Motor neuron (in vitro differentiated cells): Measurements from ENCODE around the gene PGP. TPM values are rescaled to one million over a fixed set of nuclear protein-coding genes. Genes with fewer than 3 reads are reported as not detected.
"Not testable (repeated sequence)": the region's sequence is repeated elsewhere in the genome, so short reads cannot be mapped to it uniquely, and the experiment has no call there.

Experiments used
- ATAC-seq, 8 experiments: fragments of 200-7000 bp; cut with Tn5 transposase; replicated peaks in 6 of 8; 2 replicates each; pipeline ENCODE4 v1.8.0; 2021; ENCODE audit warnings: mild to moderate bottlenecking in 8 of 8, moderate library complexity in 8 of 8
- H3K27ac ChIP-seq, 2 donors: fragments of 250-450 bp; sonication (Bioruptor Pico); 2 replicates each; pipeline ENCODE4 v1.9.0; 2021; ENCODE audit warnings: antibody characterized with exemption in 2 of 2, mild to moderate bottlenecking in 2 of 2, moderate library complexity in 1 of 2
- H3K4me1 ChIP-seq, 2 donors: fragments of 250-450 bp; sonication (Bioruptor Pico); replicated peaks in 1 of 2; 2 replicates each; pipeline ENCODE4 v1.6.1; 2021; ENCODE audit warnings: antibody characterized with exemption in 2 of 2, mild to moderate bottlenecking in 2 of 2, moderate library complexity in 1 of 2
- H3K4me3 ChIP-seq, 5 donors: fragments of 250-450 bp; sonication (Bioruptor Pico); 2 replicates each; pipeline ENCODE4 v1.9.0; 2021; ENCODE audit warnings: antibody characterized with exemption in 5 of 5, mild to moderate bottlenecking in 5 of 5, moderate library complexity in 4 of 5
- WGBS, 10 experiments: fragments of 450-650 bp; shearing (Covaris generic); methylation state at CpG; one replicate each; pipeline ENCODE4 v1.0.0; 2022; 5-methylcytosine and 5-hydroxymethylcytosine counted together
- in situ Hi-C, 9 experiments: fragments of 400-800 bp; cut with MboI; loops; one replicate each; pipeline ENCODE4 v1.15.0; 2021; ENCODE audit warnings: low sequenced_read_pairs in 9 of 9, low pct_unique_long_range_greater_than_20kb in 2 of 9; ENCODE audit not compliant: unreplicated experiment in 9 of 9
- total RNA-seq, 8 experiments: library from RNA; unstranded; fragments of 300-600 nt; gene quantifications; 2 replicates each; pipeline versions ENCODE4 v1.2.3 to v1.2.4, GENCODE V29; 2022

The PGP gene
- total RNA-seq, 8 experiments from 2014 or later = 6.5 to 14.9 (median 9.9) TPM

DNA sequence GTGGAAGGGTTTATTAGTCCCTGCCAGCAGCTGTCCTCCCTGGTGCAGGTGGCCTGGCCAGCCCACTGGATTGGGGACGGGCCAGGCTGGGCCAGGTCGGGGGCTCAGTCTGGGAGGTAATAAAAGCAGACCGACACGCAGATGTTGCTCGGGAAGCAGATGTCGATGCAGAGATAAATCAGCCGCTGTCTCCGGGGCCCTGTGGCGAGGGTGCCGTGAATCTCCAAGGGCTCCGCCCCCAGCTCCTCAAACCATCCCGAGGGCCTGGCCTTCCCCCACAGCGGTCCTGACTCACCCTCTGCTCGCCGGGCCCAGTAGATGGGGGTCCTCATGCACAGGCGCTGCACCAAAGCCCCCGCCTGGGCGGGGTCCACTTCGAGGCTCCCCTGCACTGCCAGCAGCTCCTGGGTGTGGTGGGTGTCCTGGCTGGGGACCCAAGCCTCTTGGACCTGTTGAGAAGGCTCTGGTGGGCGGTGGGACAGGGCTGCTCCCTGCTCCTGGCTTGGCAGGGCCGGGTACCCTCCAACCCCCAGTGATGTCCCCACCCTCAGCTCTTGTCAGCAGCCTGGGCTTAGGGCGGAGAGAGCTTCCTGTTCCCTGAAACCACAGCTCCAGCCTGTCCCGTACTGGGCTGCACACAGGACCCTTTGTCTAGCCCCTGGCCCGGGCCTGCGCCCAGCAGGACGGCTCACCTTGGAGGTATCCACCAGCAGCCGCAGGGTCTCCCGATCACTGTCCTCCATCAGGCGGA is 5.2 kb downstream of the PGP start:
- H3K4me1 ChIP-seq = peaks cover 22 to 23% of the 10 kb centered on the region in 2 donors
- WGBS, 10 experiments = 40 to 81% (median 77%) methylated on average over 1 to 5 of the region's 29 CpGs; no CpG with 5 or more reads in 4 of the 10 experiments
- H3K27ac ChIP-seq = no peak overlapping the region
- in situ Hi-C loops = no loop called here
- peak in 2 of 8 experiments; percentile 8 to 12 for ATAC-seq
- H3K4me3 ChIP-seq = no peak overlapping the region

DNA sequence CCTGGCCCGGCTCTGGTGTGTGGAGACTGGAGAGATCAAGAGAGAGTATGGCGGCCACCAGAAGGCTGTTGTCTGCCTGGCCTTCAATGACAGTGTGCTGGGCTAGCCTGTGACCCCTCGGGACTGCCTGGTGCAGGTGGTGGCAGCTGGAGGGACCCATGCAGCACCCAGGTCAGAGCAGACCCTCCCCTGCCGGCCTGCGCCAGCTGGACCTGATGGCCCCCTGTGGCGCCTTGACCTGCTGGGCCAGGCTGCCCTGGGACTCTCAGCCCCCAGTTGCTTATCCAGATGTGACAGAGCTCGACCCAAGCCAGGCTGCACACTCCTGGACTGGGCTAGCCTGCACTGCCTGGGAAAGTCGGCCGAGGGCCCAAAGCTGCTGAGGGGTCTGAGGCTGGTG is 5.9 kb downstream of the PGP start:
- 100% methylated on average over 1 of the region's 9 CpGs; no CpG with 5 or more reads in 9 of the 10 experiments for WGBS, 10 experiments
- no peak overlapping the region for H3K4me3 ChIP-seq
- in situ Hi-C loops = no loop called here

DNA sequence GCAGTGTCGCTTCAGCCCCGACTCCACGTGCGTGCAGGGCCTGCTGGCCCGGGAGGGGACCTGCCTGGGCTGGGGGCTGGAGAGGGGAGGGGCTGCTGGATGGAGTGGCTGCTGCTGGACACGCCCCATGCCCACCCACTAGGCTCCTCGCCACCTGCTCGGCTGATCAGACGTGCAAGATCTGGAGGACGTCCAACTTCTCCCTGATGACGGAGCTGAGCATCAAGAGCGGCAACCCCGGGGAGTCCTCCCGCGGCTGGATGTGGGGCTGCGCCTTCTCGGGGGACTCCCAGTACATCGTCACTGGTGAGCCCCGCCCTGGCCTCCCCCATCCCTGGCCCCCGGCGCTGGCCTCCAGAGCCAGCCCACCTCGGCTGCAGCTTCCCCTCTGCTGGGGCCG is 6.3 kb downstream of the PGP start:
- in situ Hi-C loops = no loop called here
- no peak overlapping the region for H3K4me3 ChIP-seq
- H3K27ac ChIP-seq = no peak overlapping the region
- H3K4me1 ChIP-seq = peaks cover 17 to 18% of the 10 kb centered on the region in 2 donors
- no peak for ATAC-seq
- WGBS, 10 experiments = no CpG with 5 or more reads among the region's 23 CpGs

More for the DNA sequence above, 5.9 kb downstream of the PGP start:
- ATAC-seq = no peak
- peaks cover 22% of the 10 kb centered on the region in 2 donors for H3K4me1 ChIP-seq
- no peak overlapping the region for H3K27ac ChIP-seq

DNA sequence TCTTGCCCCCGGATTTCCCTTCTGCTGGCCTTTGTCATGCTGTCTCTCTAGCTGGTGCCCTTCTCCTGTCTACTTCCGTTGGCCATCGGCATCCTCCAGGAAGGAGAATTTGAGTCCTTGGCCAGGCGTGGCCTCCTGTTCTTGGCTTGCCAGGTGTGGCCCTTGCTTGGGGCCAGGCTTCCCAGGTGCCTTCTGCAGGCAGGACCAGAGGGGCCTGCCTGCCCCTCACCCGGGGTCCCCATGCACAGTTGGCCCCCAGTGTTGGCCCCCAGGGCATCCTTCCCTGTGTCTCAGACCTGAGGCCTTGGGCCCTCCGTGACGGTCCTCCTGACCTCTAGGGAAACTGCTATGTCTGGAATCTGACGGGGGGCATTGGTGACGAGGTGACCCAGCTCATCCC is 6.8 kb downstream of the PGP start:
- ATAC-seq = no peak
- Histone ChIP-seq H3K27ac (no peak overlapping the region), H3K4me3 (no peak overlapping the region), H3K4me1 (peaks cover 13 to 14% of the 10 kb centered on the region in 2 donors)
- WGBS, 10 experiments = 80 to 100% (median 96%) methylated on average over 1 to 4 of the region's 9 CpGs; no CpG with 5 or more reads in 3 of the 10 experiments
- in situ Hi-C loops = no loop called here

DNA sequence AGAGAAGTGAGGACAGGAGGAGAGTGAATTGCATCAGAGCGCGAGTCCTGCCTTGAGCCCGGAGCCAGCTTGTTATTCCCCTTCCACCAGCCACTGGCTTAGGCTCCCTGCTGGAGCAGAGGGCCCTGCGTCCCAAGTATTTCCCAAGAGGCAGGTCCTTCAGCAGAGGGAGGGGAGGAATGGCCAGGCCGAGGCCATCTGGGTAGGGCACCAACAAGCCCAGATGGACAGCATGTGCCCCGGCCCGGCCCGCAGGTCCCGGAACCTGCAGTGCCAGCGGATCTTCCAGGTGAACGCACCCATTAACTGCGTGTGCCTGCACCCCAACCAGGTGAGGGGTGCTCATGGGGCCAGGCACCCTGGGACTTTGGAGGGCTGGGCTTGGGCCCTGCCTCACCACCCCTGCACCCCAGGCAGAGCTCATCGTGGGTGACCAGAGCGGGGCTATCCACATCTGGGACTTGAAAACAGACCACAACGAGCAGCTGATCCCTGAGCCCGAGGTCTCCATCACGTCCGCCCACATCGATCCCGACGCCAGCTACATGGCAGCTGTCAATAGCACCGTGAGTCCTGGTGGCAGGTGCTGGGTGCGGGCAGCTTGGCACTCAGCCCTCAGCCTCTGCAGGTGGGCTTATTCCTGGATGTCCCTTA is 7.7 kb downstream of the PGP start:
- Histone ChIP-seq H3K4me1 (peaks cover 9% of the 10 kb centered on the region in 2 donors), H3K27ac (no peak overlapping the region), H3K4me3 (peak overlapping the region in 2 of 5 donors; percentile 75 to 97)
- in situ Hi-C loops = no loop called here
- no peak for ATAC-seq
- 0 to 100% (median 92%) methylated on average over 1 to 5 of the region's 23 CpGs; no CpG with 5 or more reads in 7 of the 10 experiments for WGBS, 10 experiments

DNA sequence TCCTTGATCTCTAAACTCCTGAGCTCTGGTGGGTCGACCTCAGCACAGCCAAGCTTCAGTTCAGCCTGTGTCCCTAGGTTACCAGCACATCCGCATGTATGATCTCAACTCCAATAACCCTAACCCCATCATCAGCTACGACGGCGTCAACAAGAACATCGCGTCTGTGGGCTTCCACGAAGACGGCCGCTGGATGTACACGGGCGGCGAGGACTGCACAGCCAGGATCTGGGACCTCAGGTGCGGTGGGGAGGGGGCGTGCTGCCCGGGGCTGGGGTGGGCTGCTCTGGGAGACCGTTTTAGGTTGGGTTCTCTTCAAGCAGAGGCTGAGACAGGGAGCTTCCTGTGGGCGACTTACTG is 8.2 kb downstream of the PGP start:
- no peak for ATAC-seq
- Histone ChIP-seq H3K27ac (peak overlapping the region; percentile 99 to 100), H3K4me3 (peak overlapping the region; percentile 75 to 99 (median 97)), H3K4me1 (peaks cover 9% of the 10 kb centered on the region in 2 donors)
- in situ Hi-C loops = no loop called here
- WGBS, 10 experiments = 76 to 79% methylated on average over 5 to 7 of the region's 18 CpGs; no CpG with 5 or more reads in 8 of the 10 experiments

DNA sequence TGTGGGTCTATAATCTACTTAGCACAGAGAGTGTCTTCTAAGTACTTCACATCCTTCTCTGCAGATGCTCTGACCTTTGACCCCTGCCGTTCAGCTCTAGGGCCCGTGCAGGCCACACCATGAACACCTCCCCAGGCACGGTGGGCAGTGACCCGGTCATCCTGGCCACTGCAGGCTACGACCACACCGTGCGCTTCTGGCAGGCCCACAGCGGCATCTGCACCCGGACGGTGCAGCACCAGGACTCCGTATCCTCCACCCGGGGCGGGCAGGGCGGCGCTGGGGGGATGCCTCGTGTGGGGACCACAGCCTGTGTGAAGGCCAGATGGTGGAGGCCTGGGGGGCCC is 8.7 kb downstream of the PGP start:
- Histone ChIP-seq H3K27ac (peak overlapping the region; percentile 99 to 100), H3K4me3 (peak overlapping the region; percentile 75 to 99 (median 97)), H3K4me1 (peaks cover 9% of the 10 kb centered on the region in 2 donors)
- peak; percentile 28 to 46 (median 38) for ATAC-seq
- in situ Hi-C loops = no loop called here
- WGBS, 10 experiments = no CpG with 5 or more reads among the region's 16 CpGs

DNA sequence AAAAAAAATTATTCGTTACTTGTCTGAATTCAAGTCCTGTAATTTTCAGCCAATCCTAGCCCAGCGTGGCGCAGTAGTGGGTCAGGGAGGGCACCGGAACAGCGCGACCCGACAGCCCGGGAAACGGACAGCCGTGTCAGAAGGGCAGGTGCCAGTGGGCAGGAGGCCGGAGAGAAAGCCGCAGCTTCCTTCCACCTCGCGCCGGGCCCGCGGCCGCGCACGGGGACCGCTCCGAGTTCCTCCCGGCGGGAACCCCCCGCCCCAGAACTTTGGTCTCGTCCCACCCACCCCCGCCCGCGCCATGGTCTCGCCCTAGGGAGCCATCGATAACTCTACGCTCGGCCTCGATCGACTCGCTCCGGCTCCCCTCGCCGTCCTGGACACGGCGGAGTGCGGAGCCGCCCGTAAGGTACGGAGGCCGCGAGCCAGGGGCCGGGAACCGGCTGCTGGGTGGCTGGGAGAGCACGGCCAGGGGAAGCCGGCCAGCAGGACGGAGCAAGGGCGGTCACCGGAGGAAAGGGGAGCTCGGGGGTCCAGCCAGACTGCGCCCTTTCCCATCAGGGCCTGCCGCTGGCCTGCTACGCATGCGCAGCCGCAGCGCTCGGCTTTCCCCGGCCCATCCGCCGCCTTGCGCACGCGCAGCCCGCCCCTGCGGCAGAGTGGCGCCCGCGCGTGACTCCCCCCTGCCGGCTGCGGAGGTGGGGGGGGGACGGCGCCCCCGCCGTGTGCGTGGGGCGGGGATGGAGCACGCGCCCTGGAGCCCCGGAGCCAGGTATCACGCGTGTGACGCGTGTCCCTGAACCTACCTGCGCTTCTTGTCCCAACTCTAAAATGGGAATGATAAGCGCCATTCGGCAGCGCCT is 9.3 kb downstream of the PGP start, which contains the start of gene MLST8:
MLST8 (plus strand) TSS at position 351 of the 863 bp plus-strand sequence. CDS start 632 bp downstream, outside the sequence.
- H3K4me3 ChIP-seq = peak within 1 kb of the TSS; percentile 75 to 99 (median 97)
- H3K27ac ChIP-seq = peak within 1 kb of the TSS; percentile 99 to 100
- peak; percentile 72 to 84 (median 74) for ATAC-seq
- 0 to 17% (median 1%) methylated on average over 1 to 16 of the region's 93 CpGs; no CpG with 5 or more reads in 4 of the 10 experiments for WGBS, 10 experiments
- in situ Hi-C loops = no loop called here
- H3K4me1 ChIP-seq = peaks cover 9% of the 10 kb centered on the region in 2 donors

DNA sequence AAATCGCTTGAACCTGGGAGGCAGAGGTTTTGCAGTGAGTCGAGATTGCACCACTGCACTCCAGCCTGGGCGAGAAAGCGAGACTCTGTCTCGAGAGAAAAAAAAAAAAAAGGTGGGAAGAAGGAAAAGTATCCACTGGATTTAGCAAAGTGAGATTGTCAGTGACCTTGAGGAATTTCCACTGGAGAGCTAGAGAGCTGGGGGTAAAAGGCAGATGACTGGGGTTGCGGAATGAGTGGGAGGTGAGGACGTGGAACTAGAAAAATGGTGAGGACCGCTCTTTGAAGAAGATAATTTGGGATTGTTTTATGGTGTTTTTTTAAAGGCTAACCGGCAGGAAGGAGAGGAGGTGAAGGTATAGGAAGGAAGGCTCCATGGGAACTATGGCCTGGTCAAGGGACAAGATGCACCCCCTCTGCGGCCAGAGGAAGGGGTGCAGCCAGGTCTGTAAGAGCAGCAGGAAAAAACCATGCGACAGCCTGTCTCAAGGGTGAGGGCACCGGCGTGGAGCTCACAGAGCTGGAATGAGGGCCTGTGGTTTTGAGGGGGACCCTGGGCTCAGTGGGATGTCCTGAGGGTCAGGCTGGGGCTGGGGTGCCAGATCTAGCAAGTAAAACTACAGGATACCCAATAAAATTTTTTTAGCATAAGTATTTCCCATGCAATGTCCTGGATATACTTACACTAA is 10.1 kb downstream of the PGP start:
- Histone ChIP-seq H3K4me1 (peaks cover 9% of the 10 kb centered on the region in 2 donors), H3K4me3 (peak overlapping the region; percentile 75 to 99 (median 97)), H3K27ac (peak overlapping the region in 1 of 2 donors; percentile 99)
- ATAC-seq = peak in 4 of 8 experiments; percentile 0 to 3 (median 1)
- WGBS, 10 experiments = 55 to 90% (median 82%) methylated on average over 2 to 13 of the region's 13 CpGs
- in situ Hi-C loops = no loop called here

DNA sequence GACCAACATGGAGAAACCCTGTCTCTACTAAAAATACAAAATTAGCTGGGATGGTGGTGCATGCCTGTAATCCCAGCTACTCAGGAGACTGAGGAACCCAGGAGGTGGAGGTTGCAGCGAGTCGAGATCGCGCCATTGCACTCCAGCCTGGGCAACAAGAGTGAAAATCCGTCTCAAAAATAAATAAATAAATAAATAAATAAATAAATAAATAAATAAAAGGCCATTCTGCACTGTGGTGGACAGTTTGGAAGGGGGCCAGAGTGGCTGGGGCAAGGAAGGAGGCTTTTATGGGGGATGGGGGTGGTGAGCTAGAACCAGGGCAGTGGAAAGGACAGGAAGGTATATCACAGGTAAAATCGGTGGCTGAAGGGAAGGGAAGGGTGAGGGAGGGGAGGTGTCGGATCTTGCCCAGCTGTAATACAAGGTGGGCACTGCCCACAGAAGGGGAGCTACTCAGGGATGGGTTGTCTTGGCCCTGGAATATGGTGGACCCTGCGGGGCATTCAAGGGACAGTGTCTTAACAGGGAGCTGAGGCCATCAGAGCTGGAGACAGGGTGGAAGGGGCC is 11.4 kb downstream of the PGP start:
- in situ Hi-C loops, H3K4me1 ChIP-seq, ATAC-seq, H3K27ac ChIP-seq, H3K4me3 ChIP-seq: not testable (repeated sequence)
- WGBS, 10 experiments = 83 to 100% (median 98%) methylated on average over 1 to 5 of the region's 8 CpGs; no CpG with 5 or more reads in 4 of the 10 experiments

DNA sequence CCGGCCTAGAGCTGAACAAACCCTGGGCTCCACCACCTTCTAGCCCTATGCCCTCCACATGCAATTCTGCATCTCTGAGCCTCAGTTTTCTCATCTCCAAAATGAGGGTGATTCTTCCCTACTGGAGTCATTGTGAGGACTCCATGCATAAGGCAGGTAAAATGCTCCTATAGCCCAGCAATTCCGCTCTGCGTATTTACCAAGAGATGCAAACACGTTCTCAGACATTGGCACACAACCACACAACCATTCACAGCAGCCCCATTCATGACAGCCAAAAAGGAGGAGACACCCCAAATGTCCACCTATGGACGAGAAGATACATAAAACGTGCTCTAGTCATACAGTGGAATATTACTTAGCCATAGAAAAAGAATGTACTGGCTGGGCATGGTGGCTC is 14.3 kb downstream of the PGP start:
- Histone ChIP-seq H3K4me3 (no peak overlapping the region), H3K27ac (no peak overlapping the region), H3K4me1 (peaks cover 2 to 4% of the 10 kb centered on the region in 2 donors)
- ATAC-seq = no peak
- 45 to 100% (median 72%) methylated on average over 2 to 5 of the region's 6 CpGs; no CpG with 5 or more reads in 3 of the 10 experiments for WGBS, 10 experiments
- in situ Hi-C loops = no loop called here

DNA sequence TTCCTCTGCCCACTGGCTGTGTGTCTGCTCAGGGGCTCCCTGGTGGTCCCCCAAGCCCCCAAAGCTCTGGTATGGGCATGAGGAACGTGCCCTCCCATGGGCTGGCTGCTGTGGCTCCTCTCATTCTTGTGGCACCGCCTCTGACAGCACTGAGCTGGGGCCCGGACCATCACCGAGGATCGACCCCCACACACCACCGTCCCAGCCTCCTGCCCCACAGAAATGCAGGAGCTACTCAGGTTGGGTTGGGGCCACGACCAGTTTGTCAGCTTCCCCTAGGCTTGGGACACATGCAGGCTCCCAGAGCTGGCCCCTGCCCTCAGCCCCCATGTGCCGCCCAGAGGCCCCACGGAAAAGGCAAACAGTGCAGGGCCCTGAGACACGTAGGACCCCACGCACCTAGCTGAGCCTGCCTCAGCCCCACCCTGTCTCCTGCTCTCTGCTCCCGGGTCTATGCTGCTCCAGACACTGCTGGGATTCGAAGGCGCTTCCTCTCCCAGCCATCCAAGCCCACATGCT is 15.0 kb downstream of the PGP start:
- no peak for ATAC-seq
- in situ Hi-C loops = no loop called here
- 38 to 86% methylated on average over 2 to 4 of the region's 14 CpGs; no CpG with 5 or more reads in 8 of the 10 experiments for WGBS, 10 experiments

More for the DNA sequence above, 15.0 kb downstream of the PGP start:
- Histone ChIP-seq H3K4me1 (peaks cover 5 to 9% of the 10 kb centered on the region in 2 donors), H3K4me3 (no peak overlapping the region), H3K27ac (no peak overlapping the region)
